IPS-18c (cell line): ENCODE measurements around the gene RECQL5.
"Not testable (repeated sequence)": the region's sequence is repeated elsewhere in the genome, so short reads cannot be mapped to it uniquely, and the experiment has no call there.

Source experiments
- H3K4me3 ChIP-seq: 2 replicates; pipeline ENCODE4 v1.7.0; 2013; ENCODE audit warnings: low read depth, mild to moderate bottlenecking, low read length, moderate library complexity; ENCODE audit not compliant: insufficient read depth
- H3K9me3 ChIP-seq: one replicate; pipeline ENCODE4 v1.6.1; 2013; ENCODE audit warnings: mild to moderate bottlenecking, low read length, moderate library complexity; ENCODE audit not compliant: control insufficient read depth, insufficient read depth

Gene RECQL5

DNA sequence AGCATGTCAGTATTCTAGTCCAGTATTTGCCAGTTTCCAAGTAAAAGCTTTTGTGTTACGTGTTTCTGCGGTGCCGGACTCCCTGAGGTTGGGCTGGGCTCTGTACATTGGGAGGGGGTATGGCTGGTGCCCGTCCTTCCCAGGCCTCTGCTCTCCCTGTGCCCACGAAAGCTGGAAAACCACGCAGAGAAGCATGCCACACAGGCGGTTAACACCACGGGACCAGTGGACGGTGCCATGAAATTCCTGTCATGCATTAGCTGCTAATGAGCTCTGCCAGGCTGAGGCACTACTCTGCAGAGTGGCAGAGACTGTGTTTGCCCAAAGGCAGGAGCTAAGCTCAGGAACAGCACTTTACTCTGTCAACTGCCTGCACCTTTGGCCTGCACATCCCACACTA, 25.6 kb downstream of the RECQL5 start:
- H3K4me3 ChIP-seq: no peak overlapping the region

DNA sequence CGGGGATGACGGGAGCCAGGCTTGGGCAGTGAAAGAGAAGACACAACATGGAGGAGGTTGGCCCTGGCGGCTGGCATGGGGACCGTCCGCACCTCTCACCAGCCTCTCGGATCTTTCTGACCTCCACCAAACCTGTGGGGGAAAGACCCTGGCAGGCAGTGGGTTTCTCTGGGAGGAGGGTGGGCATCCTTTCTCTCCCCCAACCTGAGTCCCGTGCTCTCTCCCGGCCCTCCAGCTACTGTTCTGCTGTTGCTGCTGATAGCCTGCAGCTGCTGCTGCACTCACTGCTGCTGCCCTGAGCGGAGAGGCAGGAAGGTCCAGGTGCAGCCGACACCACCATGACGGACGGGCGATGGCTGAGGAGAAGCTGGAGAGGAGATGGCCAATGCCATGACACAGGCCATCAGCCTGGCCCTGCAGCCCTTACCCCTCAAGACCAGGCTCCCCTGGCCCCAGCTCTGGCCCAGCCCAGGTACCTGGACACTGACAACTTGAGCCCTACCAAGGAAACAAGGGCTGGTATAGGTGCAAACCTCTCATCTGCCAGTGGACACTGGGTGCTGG, 26.3 kb downstream of the RECQL5 start:
- H3K4me3 ChIP-seq: no peak overlapping the region
- H3K9me3 ChIP-seq: no peaks in the 10 kb centered on the region

More for the DNA sequence above, 25.6 kb downstream of the RECQL5 start:
- no peaks in the 10 kb centered on the region for H3K9me3 ChIP-seq

DNA sequence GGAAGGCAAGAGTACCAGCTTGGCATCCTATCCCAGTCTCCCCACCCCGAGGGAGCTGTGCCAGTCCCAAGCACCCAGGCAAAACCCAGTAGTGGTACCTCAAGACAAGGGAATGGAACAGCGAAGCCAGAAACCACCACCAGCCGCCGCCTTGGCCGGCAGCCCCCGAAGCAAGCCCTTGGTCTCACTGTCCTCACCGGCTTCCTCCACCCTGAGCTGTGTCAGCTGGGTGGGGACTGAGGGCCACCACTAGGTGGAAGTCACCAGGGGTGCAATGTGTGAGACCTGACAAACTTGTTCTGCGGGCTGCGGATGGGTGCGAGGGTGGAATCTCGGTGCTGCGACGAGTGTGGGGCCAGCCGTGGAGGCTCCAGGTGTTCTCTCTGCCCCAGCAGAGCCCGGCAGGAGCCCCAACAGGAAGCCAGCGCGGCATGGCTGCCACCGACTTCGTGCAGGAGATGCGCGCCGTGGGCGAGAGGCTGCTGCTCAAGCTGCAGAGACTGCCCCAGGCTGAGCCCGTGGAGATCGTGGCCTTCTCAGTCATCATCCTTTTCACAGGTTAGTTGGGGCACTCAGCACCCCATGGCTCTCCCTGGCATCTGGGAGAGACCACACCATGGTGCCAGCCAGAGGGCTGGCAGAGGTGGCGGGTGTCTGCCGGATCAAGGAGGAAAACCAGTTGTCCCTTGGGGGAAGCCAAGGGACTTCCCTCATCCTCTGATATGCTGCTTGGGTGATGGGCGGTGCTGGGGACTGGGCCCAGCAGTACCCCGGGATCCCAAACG, 27.0 kb downstream of the RECQL5 start:
- no peak overlapping the region for H3K4me3 ChIP-seq
- no peaks in the 10 kb centered on the region for H3K9me3 ChIP-seq

DNA sequence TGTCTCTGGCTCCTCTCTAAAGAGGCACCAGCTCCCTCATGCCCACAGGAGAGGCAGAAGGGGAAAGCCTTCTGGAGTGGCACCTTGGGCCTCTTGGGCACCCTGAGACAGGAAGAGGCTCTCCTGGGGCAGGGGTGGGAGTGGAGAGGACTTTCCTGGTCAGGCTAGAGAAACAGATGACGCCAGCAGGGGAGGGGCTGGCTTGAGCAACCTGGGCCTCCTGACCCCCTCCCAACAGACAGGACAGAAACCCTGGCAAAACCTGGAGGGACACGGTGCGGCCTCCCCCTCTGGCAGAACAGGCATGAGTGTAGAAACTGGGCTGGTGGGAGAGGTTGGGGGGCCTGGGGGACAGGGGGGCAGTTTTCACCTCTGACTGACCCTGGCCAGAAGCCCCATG, 27.6 kb downstream of the RECQL5 start:
- Histone ChIP-seq H3K9me3 (no peaks in the 10 kb centered on the region), H3K4me3 (no peak overlapping the region)

DNA sequence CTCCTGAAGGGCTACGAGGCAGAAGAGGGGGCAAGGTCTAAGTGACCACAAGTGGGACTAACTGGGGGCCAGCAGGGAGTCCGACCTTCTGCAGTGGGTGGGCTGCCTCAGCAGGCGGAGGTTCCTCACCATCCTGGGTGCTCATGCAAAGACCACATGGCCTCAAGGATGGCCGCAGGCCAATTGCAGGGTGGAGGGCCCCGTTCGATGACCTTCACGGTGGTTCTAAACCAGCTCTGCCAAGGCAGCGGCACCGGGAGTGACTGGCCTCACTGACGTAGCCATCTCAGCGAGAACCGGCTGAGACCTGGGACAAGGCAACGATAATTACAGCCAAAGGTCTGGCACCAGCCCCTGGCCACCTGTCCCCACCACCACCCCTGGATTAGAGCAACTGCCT, 28.1 kb downstream of the RECQL5 start:
- Histone ChIP-seq H3K9me3 (no peaks in the 10 kb centered on the region), H3K4me3 (no peak overlapping the region)

DNA sequence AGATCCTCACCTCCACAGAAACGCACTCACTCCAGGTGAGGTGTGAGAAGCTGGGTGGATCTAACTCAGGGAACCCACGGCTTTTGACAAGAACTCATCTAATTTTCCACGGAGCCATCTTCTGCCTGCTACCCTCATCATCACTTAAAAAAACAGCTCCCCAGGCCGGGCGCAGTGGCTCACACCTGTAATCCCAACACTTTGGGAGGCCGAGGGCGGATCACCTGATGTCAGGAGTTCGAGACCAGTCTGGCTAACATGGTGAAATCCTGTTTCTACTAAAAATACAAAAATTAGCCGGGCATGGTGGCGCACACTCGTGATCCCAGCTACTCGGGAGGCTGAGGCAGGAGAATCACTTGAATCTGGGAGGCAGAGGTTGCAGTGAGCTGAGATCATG, 28.9 kb downstream of the RECQL5 start:
- H3K4me3 ChIP-seq, H3K9me3 ChIP-seq: not testable (repeated sequence)

DNA sequence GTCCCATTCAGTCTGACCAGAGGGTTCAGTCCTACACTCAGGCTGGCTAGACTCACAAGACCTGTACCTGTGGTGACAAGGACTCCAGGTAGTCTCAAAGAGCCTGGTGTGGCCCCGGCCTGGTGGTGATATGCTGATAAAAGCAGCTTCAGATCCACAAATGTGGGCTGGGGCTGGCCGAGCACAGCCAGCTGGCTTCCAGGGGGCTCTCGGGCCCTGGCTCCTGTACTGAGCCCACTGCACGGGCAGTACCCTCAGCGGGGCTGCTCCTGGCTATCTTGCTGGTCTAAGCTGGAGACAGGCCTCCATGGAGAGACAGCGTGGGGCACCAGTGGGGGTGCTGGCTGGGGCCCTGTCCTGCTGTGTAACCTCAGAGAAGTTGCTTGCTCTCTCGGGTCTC, 29.4 kb downstream of the RECQL5 start:
- H3K9me3 ChIP-seq: no peaks in the 10 kb centered on the region
- no peak overlapping the region for H3K4me3 ChIP-seq

DNA sequence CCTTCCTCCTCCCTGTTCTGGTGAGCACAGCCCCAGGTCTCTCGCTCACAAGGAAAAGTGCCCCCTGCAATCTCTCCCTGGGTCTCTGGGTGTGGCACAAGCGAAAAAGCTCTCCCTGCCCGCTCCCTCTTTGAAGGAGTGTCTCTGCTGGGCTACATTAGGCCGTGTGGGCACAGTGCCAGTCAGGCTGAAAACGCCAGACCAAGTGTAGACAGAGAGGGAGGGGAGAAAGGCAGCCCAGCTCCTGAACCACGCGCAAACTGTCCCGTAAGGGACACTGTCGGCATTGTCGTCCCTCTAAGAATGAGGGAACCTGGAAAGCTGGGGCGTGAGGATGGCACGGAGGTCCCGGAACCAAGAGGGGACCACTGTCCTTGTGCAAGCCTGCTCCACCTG, 29.8 kb downstream of the RECQL5 start:
- Histone ChIP-seq H3K4me3 (no peak overlapping the region), H3K9me3 (no peaks in the 10 kb centered on the region)

DNA sequence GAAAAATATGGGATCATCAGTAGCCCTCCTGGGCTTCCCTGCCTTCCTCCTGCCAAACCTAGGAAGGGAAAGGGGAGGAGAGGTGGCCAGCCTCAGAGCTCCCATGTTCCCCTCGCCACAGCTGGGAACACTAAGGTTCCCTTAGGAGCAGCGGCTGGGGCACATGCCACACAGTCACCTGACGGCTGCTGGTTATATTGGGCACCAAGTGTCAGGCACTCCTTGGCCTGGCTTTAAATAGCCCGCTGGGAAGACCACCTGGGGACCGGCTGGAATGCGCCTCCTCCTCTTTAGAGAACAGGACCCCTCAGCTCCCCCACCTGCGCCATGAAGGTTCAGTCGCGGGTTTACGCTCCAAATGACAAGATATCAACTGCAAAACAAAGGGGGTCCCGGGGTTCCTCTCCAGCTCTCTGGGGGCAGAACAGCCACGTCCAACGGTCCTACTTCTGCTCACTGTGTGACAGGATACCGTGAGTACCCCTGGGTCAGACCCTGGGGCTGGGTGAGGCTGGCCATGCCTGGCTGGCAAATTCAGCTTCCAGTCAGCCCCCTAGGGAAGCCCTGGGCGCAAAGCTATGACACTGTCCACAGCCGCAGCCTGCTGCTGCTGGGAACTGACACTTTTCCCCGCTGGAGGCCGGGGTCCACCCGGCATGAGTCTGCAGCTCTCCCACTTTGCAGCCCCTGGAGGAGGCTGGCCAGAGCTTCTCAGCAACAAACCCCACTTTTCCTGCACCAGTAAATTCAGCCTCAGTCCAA, 30.4 kb downstream of the RECQL5 start:
- Histone ChIP-seq H3K4me3 (no peak overlapping the region), H3K9me3 (no peaks in the 10 kb centered on the region)

DNA sequence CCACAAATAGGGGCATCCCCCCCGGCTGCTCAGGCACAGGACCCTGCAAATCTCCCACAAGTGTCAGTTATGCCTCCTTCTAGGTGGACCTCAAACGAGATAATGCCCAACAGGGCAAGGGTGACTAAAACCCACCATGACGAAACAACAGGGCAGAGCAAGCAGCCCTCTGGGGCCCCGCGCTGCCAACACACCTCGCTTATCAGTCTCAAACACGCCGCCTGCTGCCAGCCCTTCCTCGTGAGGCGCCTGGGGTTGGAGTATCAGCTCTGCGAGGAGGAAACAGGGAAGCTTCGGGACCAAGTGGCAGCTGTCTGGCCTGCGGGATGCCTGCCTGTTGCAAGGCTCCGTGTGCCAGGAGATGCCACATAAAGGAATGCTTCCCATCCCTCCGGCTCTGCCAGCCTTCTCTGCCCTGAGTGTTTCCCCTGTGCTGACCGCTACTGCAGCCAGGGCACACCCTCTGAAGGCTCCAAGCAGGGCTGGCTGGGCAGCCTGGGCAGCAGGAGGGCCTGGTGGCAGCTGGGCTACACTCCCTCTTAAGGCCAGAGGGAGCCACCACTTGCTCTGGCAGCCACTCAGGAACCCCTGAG, 31.2 kb downstream of the RECQL5 start:
- Histone ChIP-seq H3K9me3 (no peaks in the 10 kb centered on the region), H3K4me3 (no peak overlapping the region)

DNA sequence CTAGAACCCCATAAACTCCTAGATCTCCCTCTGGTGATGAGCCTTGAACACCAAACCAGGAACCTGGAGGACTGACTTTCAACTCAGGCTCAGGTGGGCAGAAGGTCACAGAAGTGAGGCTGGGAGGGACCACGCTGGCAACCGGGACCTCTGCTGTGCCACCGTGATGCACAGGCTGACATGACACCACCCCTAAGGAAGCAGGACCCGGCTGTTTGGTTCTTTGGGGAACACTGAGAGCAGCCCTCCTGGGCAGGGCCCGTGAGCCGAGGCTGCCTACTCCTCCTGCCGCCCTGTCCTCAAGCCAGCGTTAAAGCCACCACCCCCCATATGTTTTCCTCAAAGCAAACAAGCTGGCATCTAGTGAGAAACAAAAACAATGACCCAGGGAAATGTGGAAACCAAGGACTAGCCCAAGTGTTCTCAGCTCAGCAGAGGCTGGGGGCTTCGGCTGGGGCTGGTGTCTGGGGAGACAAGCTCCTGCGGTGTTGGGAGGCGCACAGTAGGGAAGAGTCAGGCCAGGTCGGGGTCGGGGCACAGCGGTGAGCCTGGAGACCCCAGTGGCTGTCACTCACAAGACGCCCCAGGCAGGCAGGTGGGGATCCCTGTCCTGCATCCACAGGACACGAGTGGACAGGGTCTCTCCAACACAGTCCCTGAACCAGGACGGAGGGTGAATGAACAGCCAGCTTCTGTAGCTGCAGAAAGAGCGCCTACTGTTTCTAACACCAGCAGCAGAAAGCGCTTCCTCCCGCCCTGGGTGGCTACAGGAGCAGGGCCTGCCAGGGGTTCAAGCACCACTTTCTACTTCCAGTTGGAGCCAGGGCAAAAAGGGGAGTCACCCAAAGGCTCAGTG, 32.0 kb downstream of the RECQL5 start:
- no peaks in the 10 kb centered on the region for H3K9me3 ChIP-seq
- no peak overlapping the region for H3K4me3 ChIP-seq

DNA sequence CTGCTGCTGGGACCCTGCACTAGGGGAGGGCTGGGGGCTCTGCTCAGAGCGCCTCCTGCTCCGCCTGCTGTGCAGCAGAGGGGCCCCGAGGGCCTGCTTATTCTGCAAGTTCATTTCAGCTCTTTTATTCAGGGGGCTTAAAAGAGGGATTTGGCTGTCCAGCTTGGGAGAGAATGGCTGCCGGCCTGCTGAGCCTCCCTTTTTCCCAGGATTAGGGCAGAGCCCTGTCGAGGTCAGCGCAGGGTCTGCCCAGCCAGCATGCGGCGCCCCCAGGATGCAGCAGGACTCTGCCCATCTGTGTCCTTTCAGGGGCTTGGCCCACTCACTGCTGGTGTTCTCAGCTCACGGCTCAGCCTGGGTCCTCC, 32.6 kb downstream of the RECQL5 start:
- Histone ChIP-seq H3K9me3 (no peaks in the 10 kb centered on the region), H3K4me3 (peak overlapping the region; percentile 9; the same call in 1 of the 2 replicates)

DNA sequence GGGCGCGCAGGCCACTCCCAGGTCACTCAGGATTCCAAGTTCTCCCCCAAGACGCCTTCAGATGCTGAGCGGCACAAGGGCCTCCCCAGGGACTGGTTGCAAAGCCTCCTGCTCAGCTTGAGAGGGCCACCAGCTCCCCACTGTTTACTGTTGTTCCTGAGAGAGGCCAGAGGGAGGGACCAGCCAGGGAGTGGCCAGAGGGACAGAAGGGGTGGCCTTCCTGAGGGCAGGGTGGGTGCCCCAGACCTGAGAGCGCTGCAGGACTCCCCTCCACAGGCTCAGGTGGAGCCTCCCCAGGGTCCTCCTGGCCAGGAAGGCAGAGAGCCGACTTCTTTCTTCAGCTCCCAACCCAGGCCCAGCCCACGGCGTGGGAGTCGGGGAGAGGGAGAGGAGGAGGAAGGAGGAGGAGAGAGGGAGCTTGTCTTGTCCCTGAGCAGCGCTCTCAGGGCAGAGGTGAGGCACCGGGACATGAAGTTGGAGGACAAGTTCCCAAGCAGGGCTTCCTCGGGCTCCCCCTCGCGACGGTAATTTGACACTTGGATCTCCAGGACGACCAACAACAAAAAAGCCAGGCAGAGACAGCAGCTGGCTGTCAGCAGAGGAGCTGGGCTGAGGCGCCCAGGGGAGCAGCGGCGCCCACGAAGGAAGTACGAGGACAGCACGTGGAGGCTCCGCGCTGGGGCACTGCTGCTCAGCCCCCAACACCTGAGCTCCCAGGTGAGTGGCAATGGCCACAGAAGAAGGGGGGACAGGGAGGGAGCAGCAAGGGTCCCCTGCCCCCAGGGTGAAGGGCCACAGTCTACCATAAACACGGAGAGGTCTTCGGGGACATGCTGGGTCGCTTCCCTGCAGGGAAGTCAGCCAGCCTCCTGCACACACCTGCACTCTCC, 33.2 kb downstream of the RECQL5 start:
- peak overlapping the region; percentile 9; the same call in 1 of the 2 replicates for H3K4me3 ChIP-seq
- no peaks in the 10 kb centered on the region for H3K9me3 ChIP-seq

DNA sequence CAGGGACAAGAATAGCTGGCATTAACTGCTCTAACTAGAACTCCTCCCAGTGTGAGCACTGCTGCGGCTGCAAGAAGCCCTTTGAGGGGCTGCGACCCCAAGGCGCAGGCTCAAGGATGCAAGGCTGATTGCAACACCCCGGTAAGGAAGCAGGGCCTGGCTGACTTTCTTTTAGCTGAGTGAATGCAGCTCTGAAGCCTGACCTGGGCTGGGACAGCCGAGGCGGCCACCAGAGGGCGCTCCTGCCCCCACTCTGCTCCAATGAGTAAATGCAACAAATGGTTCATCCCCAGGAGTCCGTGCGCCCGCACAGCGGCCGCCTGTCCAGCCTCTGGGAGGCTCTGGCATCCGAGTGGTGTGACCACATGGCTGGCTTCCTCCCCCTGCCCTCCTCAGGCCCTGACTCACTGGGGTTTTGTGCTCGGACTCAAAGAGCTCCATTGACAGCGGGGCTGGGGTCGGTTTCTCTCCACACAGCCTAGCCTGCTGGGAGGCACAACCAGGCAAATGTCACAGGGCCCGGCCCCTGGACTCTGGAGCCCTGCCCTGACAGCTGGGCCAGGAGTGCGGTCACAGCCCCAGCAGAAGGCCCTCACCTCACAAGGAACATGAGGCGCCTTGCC, 34.0 kb downstream of the RECQL5 start, which contains the start of gene SMIM5:
TSS of gene SMIM5 (plus strand) at position 572 of the 623 bp plus-strand sequence. CDS start 6,768 bp downstream, outside the sequence.
- H3K4me3 ChIP-seq: peak within 1 kb of the TSS; percentile 9; the same call in 1 of the 2 replicates

DNA sequence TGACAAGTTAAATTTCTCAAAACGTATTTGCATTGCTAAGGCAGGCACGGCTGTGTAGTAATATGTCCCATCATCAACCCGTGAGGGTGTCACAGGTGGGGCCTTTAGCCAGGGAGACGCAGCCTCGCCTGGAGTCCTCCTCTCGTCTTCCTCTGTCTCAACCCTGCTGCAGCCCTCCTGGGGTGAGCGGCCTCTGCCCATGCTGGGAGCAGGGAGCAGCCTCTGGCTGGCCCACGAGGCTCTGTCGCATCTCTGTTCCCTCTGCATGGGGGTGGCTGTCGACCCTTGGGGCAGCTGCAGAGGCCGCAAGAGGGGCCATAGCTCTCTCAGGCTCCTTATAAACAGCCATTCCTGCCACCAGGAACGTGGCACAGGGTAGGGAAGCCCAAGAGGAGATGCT, 34.5 kb downstream of the RECQL5 start:
- no peaks in the 10 kb centered on the region for H3K9me3 ChIP-seq
- no peak overlapping the region for H3K4me3 ChIP-seq

More for the DNA sequence above, 34.0 kb downstream of the RECQL5 start, which contains the start of gene SMIM5:
- no peaks in the 10 kb centered on the region for H3K9me3 ChIP-seq

DNA sequence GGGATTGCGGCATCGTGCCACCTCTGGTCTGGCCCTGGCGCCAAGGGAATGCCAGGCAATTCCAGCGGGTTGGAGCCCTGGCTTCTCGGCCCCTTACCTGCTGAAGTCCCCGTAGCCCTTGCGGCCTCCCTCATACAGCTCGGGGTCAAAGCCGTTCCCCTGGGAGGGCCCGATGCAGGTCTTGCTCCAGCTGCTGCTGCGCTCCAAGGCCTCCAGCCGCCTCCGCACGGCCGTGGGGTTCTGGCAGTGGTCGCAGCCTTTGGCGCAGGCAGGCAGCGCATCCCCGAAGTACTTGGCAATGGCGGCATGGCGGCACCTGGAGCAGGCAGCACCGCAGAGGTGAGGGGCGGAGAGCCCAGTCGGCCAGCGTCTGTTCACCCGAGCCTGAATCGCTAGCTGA, 35.6 kb downstream of the RECQL5 start:
- Histone ChIP-seq H3K9me3 (no peaks in the 10 kb centered on the region), H3K4me3 (no peak overlapping the region)
